Fibroblast of mammary gland (primary cell): ENCODE results near the gene NUDC.

Experiments used
- DNase-seq: peaks from one replicate; pipeline ENCODE4 v3.0.0-alpha.2; 2010; ENCODE audit warnings: low read depth
- H3K4me3 ChIP-seq: 2 replicates; pipeline ENCODE4 v1.5.1; 2011; ENCODE audit warnings: low read depth, mild to moderate bottlenecking, low read length, moderate library complexity; ENCODE audit not compliant: control insufficient read depth
- CTCF ChIP-seq: conservative IDR thresholded peaks from 2 replicates; pipeline ENCODE4 v1.5.1; 2011; ENCODE audit warnings: low read depth, low read length, inconsistent platforms; ENCODE audit not compliant: control insufficient read depth, insufficient read depth

NUDC gene

GRCh38 chr1:26912147-26912490 lies 9.4 kb upstream of the NUDC start:
- H3K4me3 ChIP-seq, result no peak overlapping the region
- no peak for DNase-seq
- TF ChIP-seq CTCF, result no peak

GRCh38 chr1:26913389-26913753 lies 8.2 kb upstream of the NUDC start:
- TF ChIP-seq CTCF, result no peak
- no peak overlapping the region for H3K4me3 ChIP-seq
- DNase-seq, result no peak

- no peak for TF ChIP-seq CTCF
- no peak within 1 kb of the TSS for H3K4me3 ChIP-seq
- DNase-seq, result no peak
Observed at GRCh38 chr1:26913754-26914619, 7.6 kb upstream of the NUDC start, which contains the start of gene NR0B2. Gene NR0B2, minus strand, starts transcription at chr1:26913975. Its CDS starts 35 bp downstream, at chr1:26913940.

- H3K4me3 ChIP-seq, result no peak overlapping the region
- TF ChIP-seq CTCF, result no peak
- DNase-seq, result no peak
Observed at GRCh38 chr1:26915204-26915842, 6.2 kb upstream of the NUDC start.

GRCh38 chr1:26921126-26921539 lies 410 bp upstream of the NUDC start:
- peak overlapping the region; percentile 89 for H3K4me3 ChIP-seq
- no peak for TF ChIP-seq CTCF
- DNase-seq, result no peak

GRCh38 chr1:26922431-26922729 lies 837 bp downstream of the NUDC start:
- no peak for DNase-seq
- no peak for TF ChIP-seq CTCF
- H3K4me3 ChIP-seq, result peak overlapping the region; percentile 89
